Epithelial cell of proximal tubule (primary cell): Measurements from ENCODE around the gene CFH. TPM values are rescaled to one million over a fixed set of nuclear protein-coding genes. Genes with fewer than 3 reads are reported as not detected.
"Not testable (repeated sequence)": the region's sequence is repeated elsewhere in the genome, so short reads cannot be mapped to it uniquely, and the experiment has no call there.

Experiments used
- DNase-seq: peaks from one replicate; pipeline ENCODE4 v3.0.0-alpha.2; 2011; ENCODE audit warnings: low read depth
- H3K4me3 ChIP-seq: 2 replicates; pipeline ENCODE4 v1.5.1; 2011; ENCODE audit warnings: low read depth, mild to moderate bottlenecking, low read length
- total RNA-seq: library from RNA; depleted of rRNA; stranded (reverse); fragments of >200 nt; gene quantifications from 2 replicates; pipeline ENCODE4 v1.2.3, GENCODE V29; 2015
- TF ChIP-seq, protein P1 (sequence below): conservative IDR thresholded peaks from 2 replicates; pipeline ENCODE4 v1.5.1; 2012; ENCODE audit warnings: low read depth, mild to moderate bottlenecking, low read length

The CFH gene
- total RNA-seq, 1 donor from 2014 or later, result 9.2 TPM

GRCh38 chr1:196777603-196778002, 125.8 kb downstream of the CFH start:
- DNase-seq, result no peak
- H3K4me3 ChIP-seq, result no peak overlapping the region
- TF ChIP-seq, protein P1, sequence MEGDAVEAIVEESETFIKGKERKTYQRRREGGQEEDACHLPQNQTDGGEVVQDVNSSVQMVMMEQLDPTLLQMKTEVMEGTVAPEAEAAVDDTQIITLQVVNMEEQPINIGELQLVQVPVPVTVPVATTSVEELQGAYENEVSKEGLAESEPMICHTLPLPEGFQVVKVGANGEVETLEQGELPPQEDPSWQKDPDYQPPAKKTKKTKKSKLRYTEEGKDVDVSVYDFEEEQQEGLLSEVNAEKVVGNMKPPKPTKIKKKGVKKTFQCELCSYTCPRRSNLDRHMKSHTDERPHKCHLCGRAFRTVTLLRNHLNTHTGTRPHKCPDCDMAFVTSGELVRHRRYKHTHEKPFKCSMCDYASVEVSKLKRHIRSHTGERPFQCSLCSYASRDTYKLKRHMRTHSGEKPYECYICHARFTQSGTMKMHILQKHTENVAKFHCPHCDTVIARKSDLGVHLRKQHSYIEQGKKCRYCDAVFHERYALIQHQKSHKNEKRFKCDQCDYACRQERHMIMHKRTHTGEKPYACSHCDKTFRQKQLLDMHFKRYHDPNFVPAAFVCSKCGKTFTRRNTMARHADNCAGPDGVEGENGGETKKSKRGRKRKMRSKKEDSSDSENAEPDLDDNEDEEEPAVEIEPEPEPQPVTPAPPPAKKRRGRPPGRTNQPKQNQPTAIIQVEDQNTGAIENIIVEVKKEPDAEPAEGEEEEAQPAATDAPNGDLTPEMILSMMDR, result no peak

DNA sequence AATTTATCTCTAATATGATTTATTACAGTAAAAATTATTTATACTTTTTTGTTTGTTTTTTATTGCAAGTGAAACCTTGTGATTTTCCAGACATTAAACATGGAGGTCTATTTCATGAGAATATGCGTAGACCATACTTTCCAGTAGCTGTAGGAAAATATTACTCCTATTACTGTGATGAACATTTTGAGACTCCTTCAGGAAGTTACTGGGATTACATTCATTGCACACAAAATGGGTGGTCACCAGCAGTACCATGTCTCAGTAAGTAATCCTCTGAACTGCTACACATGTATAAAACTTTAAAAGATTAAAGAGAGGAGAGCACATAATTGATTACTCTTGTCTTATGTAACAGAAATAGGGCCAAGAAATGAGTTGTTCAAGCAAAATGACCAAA, 127.2 kb downstream of the CFH start:
- TF ChIP-seq, protein P1, result no peak
- no peak overlapping the region for H3K4me3 ChIP-seq
- DNase-seq, result no peak

- not testable (repeated sequence) for DNase-seq, H3K4me3 ChIP-seq
Observed at GRCh38 chr1:196791252-196791651, 139.4 kb downstream of the CFH start.

DNA sequence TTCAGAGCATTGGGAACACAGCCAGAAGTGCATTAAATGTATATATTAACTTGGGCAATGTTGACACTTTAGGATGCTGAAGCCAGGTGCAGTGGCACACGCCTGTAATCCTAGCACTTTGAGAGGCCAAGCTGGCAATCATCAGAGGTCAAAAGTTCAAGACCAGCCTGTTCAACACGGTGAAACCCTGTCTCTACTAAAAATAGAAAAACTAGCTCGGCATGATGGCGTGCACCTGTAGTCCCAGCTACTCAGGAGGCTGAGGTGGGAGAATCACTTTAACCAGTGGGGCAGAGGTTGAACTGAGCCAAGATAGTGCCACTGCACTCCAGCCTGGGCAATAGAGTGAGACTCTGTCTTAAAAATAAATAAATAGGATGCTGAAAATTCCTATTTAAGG, 142.3 kb downstream of the CFH start:
- H3K4me3 ChIP-seq, DNase-seq: not testable (repeated sequence)

Other genes starting within 250 kb of the CFH start
- gene KCNT2, start 43.6 kb upstream of the CFH start, total RNA-seq, result 0.80 and 1.7 TPM in 2 replicates
- not detected in 2 replicates for gene CFHR3, start 122.8 kb downstream of the CFH start, total RNA-seq
- not detected in 2 replicates for gene CFHR1, start 167.7 kb downstream of the CFH start, total RNA-seq
- gene CFHR4, start 236.0 kb downstream of the CFH start, total RNA-seq, result not detected in 2 replicates